Mesenchymal stem cell (in vitro differentiated cells and primary cell): ENCODE measurements around the gene RAD54L.

ENCODE experiments used
- DNase-seq: peaks from one replicate; pipeline ENCODE4 v3.0.0-alpha.2; 2013
- H2AFZ ChIP-seq: one replicate; pipeline ENCODE4 v1.6.1; 2013; ENCODE audit warnings: low read depth, mild to moderate bottlenecking, control low read depth, inconsistent platforms, low read length, moderate library complexity
- H2AK5ac ChIP-seq: 2 replicates; pipeline ENCODE4 v1.6.1; 2013; ENCODE audit warnings: low read length, moderate library complexity, mild to moderate bottlenecking, inconsistent platforms; ENCODE audit not compliant: severe bottlenecking
- H2BK120ac ChIP-seq: one replicate; pipeline ENCODE4 v1.6.1; 2013; ENCODE audit warnings: low read depth, mild to moderate bottlenecking, inconsistent platforms, low read length, moderate library complexity
- H2BK12ac ChIP-seq, 2 experiments: one replicate each; pipeline ENCODE4 v1.6.1; 2013; ENCODE audit warnings: inconsistent platforms in 2 of 2, low read length in 2 of 2, mild to moderate bottlenecking in 2 of 2, moderate library complexity in 2 of 2, control low read depth in 1 of 2
- H2BK15ac ChIP-seq: one replicate; pipeline ENCODE4 v1.6.1; 2013; ENCODE audit warnings: mild to moderate bottlenecking, low read depth, inconsistent platforms; ENCODE audit not compliant: poor library complexity, severe bottlenecking
- H2BK5ac ChIP-seq: 2 replicates; pipeline ENCODE4 v1.6.1; 2013; ENCODE audit warnings: low read depth, mild to moderate bottlenecking, low read length, control low read depth, inconsistent platforms; ENCODE audit not compliant: poor library complexity, severe bottlenecking
- H3K14ac ChIP-seq, 2 experiments: one replicate each; pipeline ENCODE4 v1.6.1; 2013; ENCODE audit warnings: inconsistent platforms in 2 of 2, low read length in 2 of 2, control low read depth in 1 of 2, mild to moderate bottlenecking in 1 of 2, moderate library complexity in 1 of 2
- H3K18ac ChIP-seq, 2 experiments: one replicate each; pipeline ENCODE4 v1.6.1; 2013; ENCODE audit warnings: inconsistent platforms in 2 of 2, low read length in 2 of 2, control low read depth in 1 of 2, low read depth in 1 of 2, mild to moderate bottlenecking in 1 of 2
- H3K23ac ChIP-seq, 2 experiments: one replicate each; pipeline ENCODE4 v1.6.1; 2013; ENCODE audit warnings: inconsistent platforms in 2 of 2, low read length in 2 of 2, mild to moderate bottlenecking in 2 of 2, moderate library complexity in 2 of 2, control low read depth in 1 of 2
- H3K27ac ChIP-seq: 2 replicates; pipeline ENCODE4 v1.5.1; 2013; ENCODE audit warnings: mild to moderate bottlenecking, moderate library complexity, low read length, control low read depth, inconsistent platforms; ENCODE audit not compliant: poor library complexity, severe bottlenecking
- H3K27me3 ChIP-seq, 2 experiments: 2 replicates each; pipeline versions ENCODE4 v1.6.1 to v1.7.0; 2013; ENCODE audit warnings: low read length in 2 of 2, mild to moderate bottlenecking in 2 of 2, moderate library complexity in 2 of 2, control low read depth in 1 of 2, inconsistent platforms in 1 of 2; ENCODE audit not compliant: control insufficient read depth in 1 of 2, insufficient read depth in 1 of 2
- H3K36me3 ChIP-seq, 2 experiments: 2 replicates each; pipeline versions ENCODE4 v1.6.1 to v1.7.0; 2013; ENCODE audit warnings: low read length in 2 of 2, control low read depth in 1 of 2, inconsistent platforms in 1 of 2, low read depth in 1 of 2, mild to moderate bottlenecking in 1 of 2; ENCODE audit not compliant: insufficient read depth in 2 of 2, control insufficient read depth in 1 of 2
- H3K4ac ChIP-seq, 2 experiments: one replicate each; pipeline ENCODE4 v1.6.1; 2013; ENCODE audit warnings: inconsistent platforms in 2 of 2, low read length in 2 of 2, mild to moderate bottlenecking in 2 of 2, moderate library complexity in 2 of 2, control low read depth in 1 of 2, low read depth in 1 of 2
- H3K4me1 ChIP-seq: 2 replicates; pipeline ENCODE4 v1.6.1; 2013; ENCODE audit warnings: low read depth, low read length, control low read depth; ENCODE audit not compliant: control insufficient read depth, insufficient read depth
- H3K4me2 ChIP-seq: 2 replicates; pipeline ENCODE4 v1.6.1; 2013; ENCODE audit warnings: low read length, mild to moderate bottlenecking, inconsistent platforms; ENCODE audit not compliant: poor library complexity, severe bottlenecking
- H3K4me3 ChIP-seq, 2 experiments: 2 replicates each; pipeline versions ENCODE4 v1.5.1 to v1.7.0; 2013; ENCODE audit warnings: low read length in 2 of 2, mild to moderate bottlenecking in 2 of 2, control low read depth in 1 of 2, low read depth in 1 of 2; ENCODE audit not compliant: insufficient read depth in 1 of 2
- H3K79me1 ChIP-seq: replicated peaks from 2 replicates; pipeline ENCODE4 v1.6.1; 2013; ENCODE audit warnings: mild to moderate bottlenecking, control low read depth, low read length, inconsistent platforms; ENCODE audit not compliant: poor library complexity, severe bottlenecking
- H3K9ac ChIP-seq: 2 replicates; pipeline ENCODE4 v1.7.0; 2013; ENCODE audit warnings: mild to moderate bottlenecking, low read length, moderate library complexity
- H3K9me3 ChIP-seq: 2 replicates; pipeline ENCODE4 v1.7.0; 2013; ENCODE audit warnings: mild to moderate bottlenecking, low read length; ENCODE audit not compliant: control insufficient read depth
- H4K8ac ChIP-seq: one replicate; pipeline ENCODE4 v1.6.1; 2013; ENCODE audit warnings: inconsistent platforms, mild to moderate bottlenecking, low read length, moderate library complexity
- H4K91ac ChIP-seq: one replicate; pipeline ENCODE4 v1.6.1; 2013; ENCODE audit warnings: mild to moderate bottlenecking, low read length, inconsistent platforms
- WGBS: methylation state at CpG from one replicate; pipeline ENCODE4 v1.1.7; 2013; ENCODE audit warnings: mixed read lengths; 5-methylcytosine and 5-hydroxymethylcytosine counted together

RAD54L gene

DNA sequence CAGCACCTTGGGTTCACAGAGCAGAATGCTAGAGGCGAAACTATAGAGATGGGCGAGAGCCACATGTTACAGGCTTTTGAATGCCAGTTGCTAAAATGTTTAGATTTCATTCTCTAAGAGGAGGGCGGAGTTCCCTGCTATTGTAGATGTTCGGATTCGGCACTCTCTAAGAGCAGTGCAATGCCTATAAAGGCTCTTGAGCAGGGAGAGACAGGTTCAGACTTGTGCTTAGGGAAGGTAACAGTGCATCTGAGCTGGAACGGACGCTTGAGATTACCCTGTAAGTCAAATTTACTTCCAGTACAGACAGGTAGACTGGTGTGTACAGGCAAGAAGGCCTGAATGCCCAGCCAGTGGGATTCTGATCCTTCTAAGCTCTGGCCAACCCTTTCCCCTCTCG, 29.1 kb upstream of the RAD54L start:
- no peaks in the 10 kb centered on the region for H3K79me1 ChIP-seq
- H3K23ac ChIP-seq: no peak overlapping the region
- H3K14ac ChIP-seq: no peak overlapping the region
- H3K27ac ChIP-seq: no peak overlapping the region
- no peak overlapping the region for H3K18ac ChIP-seq
- no peak overlapping the region for H2BK5ac ChIP-seq
- peaks cover 4 to 6% of the 10 kb centered on the region in 2 experiments for H3K36me3 ChIP-seq
- no peak overlapping the region for H2BK12ac ChIP-seq
- H2BK120ac ChIP-seq: no peak overlapping the region
- no peak overlapping the region for H2AFZ ChIP-seq
- H3K4me1 ChIP-seq: peaks cover 8% of the 10 kb centered on the region
- no peak for DNase-seq
- no peaks in the 10 kb centered on the region for H3K9me3 ChIP-seq
- H3K9ac ChIP-seq: no peak overlapping the region
- H2BK15ac ChIP-seq: no peak overlapping the region
- no peak overlapping the region for H4K91ac ChIP-seq
- H4K8ac ChIP-seq: peak overlapping the region; percentile 55
- no peaks in the 10 kb centered on the region for H3K27me3 ChIP-seq
- no peak overlapping the region for H3K4ac ChIP-seq
- H3K4me2 ChIP-seq: no peak overlapping the region
- no peak overlapping the region for H3K4me3 ChIP-seq
- WGBS: 98% methylated on average over 7 of the region's 8 CpGs
- no peak overlapping the region for H2AK5ac ChIP-seq

DNA sequence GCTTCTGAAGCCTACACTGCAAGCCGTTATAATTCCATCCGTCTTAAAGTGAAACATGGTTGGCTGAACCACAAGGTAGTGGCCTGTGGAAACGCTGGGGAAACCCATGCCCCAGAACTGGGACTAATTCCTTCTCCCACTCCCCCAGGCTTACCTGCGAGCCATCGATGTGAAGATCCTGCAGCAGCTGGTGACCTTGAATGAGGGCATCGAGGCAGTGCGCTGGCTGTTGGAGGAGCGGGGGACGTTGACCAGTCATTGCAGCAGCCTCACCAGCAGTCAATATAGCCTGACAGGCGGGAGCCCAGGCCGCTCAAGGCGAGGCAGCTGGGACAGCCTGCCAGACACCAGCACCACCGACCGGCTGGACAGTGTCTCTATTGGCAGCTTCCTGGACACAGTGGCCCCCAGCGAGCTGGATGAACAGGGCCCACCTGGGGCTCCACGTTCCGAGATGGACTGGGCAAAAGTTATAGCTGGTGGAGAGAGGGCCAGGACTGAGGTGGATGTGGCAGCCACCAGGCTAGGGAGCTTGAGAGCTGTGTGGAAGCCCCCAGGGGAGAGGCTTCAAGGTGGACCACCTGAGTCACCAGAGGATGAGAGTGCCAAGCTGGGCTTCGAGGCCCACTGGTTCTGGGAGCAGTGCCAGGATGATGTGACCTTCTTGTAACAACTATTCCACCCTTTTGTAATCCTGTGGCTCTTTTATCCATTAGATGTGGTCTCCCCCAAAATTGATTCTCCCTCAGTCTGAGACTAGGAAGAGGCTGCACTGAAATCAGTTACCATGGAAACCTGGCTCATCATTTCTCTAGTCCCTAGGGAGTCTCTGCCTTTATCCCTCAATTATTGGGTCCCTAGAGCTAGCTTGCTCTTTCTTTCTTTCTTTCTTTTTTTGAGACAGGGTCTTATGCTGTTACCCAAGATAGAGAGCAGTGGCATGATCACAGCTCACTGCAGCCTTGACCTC, 27.7 kb upstream of the RAD54L start:
- peaks cover 9% of the 10 kb centered on the region for H3K4me1 ChIP-seq
- no peak overlapping the region for H2BK5ac ChIP-seq
- no peaks in the 10 kb centered on the region for H3K9me3 ChIP-seq
- WGBS: 95% methylated on average over 18 of the region's 18 CpGs
- no peaks in the 10 kb centered on the region for H3K27me3 ChIP-seq
- peaks cover 4 to 6% of the 10 kb centered on the region in 2 experiments for H3K36me3 ChIP-seq
- no peak overlapping the region for H2AK5ac ChIP-seq
- H2BK15ac ChIP-seq: no peak overlapping the region
- H3K4me3 ChIP-seq: no peak overlapping the region
- no peak overlapping the region for H3K27ac ChIP-seq
- H2BK120ac ChIP-seq: no peak overlapping the region
- H3K4ac ChIP-seq: no peak overlapping the region
- H2BK12ac ChIP-seq: no peak overlapping the region
- peak overlapping the region in 1 of 2 experiments; percentile 36 for H3K14ac ChIP-seq
- DNase-seq: no peak
- H3K79me1 ChIP-seq: no peaks in the 10 kb centered on the region
- H3K9ac ChIP-seq: no peak overlapping the region
- no peak overlapping the region for H3K4me2 ChIP-seq
- no peak overlapping the region for H3K23ac ChIP-seq
- H2AFZ ChIP-seq: no peak overlapping the region
- H3K18ac ChIP-seq: no peak overlapping the region
- peak overlapping the region; percentile 3 for H4K91ac ChIP-seq
- H4K8ac ChIP-seq: no peak overlapping the region

DNA sequence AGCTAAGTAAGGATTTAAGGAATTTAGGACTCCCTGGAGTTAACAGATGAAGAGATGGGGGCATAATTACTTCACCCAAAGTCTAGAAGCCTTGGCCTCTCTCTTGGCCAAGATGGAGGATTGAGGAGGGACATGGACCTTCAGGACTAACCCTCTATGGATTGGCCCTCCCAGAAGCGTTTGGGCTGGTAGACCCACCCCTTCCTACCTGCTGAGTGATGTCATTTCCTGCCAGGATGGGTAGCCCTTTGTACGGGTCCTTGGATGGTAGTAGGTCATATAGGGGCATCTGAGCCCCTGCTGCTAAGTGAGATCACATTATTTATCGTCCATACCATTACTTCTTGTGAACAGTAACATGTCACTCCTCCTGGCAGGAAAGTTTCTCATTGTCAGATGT, 26.8 kb upstream of the RAD54L start:
- Histone ChIP-seq H3K23ac (no peak overlapping the region), H3K9me3 (no peaks in the 10 kb centered on the region), H3K79me1 (no peaks in the 10 kb centered on the region), H2AK5ac (no peak overlapping the region), H3K9ac (no peak overlapping the region), H4K8ac (no peak overlapping the region), H3K27ac (no peak overlapping the region), H3K4ac (no peak overlapping the region), H3K4me1 (peaks cover 9% of the 10 kb centered on the region), H3K4me2 (no peak overlapping the region), H2AFZ (no peak overlapping the region), H3K4me3 (no peak overlapping the region), H2BK12ac (no peak overlapping the region), H2BK120ac (no peak overlapping the region), H2BK5ac (no peak overlapping the region), H3K18ac (no peak overlapping the region), H3K14ac (no peak overlapping the region), H3K27me3 (no peaks in the 10 kb centered on the region), H4K91ac (no peak overlapping the region), H3K36me3 (peaks cover 4 to 6% of the 10 kb centered on the region in 2 experiments), H2BK15ac (no peak overlapping the region)
- 100% methylated on average over 1 of the region's 3 CpGs for WGBS
- DNase-seq: no peak

DNA sequence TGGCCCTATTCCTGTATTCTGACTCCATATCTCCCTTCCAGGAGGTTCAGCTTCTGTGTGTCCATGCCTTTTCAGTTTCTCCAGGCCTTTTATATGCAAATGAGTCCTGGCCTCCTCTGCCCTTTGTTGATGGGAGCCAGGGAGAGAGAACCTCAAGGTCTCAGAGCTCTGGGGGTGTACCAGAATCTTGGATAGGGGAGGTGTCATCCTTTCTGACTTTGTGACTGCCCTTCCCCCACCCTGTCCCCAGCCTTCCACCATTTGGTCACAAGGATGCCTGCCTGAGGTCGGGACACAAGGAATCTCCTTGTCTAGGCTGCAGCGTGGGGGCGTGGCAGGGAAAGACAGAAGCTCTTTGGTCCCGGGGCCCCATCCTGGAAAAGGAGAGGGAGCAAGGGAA, 25.8 kb upstream of the RAD54L start:
- Histone ChIP-seq H3K36me3 (peaks cover 4 to 6% of the 10 kb centered on the region in 2 experiments), H3K79me1 (no peaks in the 10 kb centered on the region), H4K8ac (peak overlapping the region; percentile 59), H3K9me3 (no peaks in the 10 kb centered on the region), H3K4me3 (no peak overlapping the region), H3K27me3 (no peaks in the 10 kb centered on the region), H2BK120ac (no peak overlapping the region), H3K23ac (no peak overlapping the region), H2AK5ac (no peak overlapping the region), H2BK15ac (no peak overlapping the region), H2BK12ac (no peak overlapping the region), H3K4me2 (no peak overlapping the region), H2BK5ac (no peak overlapping the region), H4K91ac (no peak overlapping the region), H3K4me1 (peaks cover 9% of the 10 kb centered on the region), H3K18ac (no peak overlapping the region), H3K9ac (no peak overlapping the region), H3K27ac (no peak overlapping the region), H3K14ac (no peak overlapping the region), H3K4ac (no peak overlapping the region), H2AFZ (no peak overlapping the region)
- WGBS: 13% methylated on average over 4 of the region's 4 CpGs
- no peak for DNase-seq
